ENCODE data around the gene REXO2. TPM values are rescaled to one million over a fixed set of nuclear protein-coding genes. Genes with fewer than 3 reads are reported as not detected.

REXO2 gene
- total and polyA plus RNA-seq, 12 donors: 85.4 to 204 (median 167) TPM

- peaks cover 0 to 45% (median 11%) of the 10 kb centered on the region in 9 donors for H3K4me1 ChIP-seq
- intact Hi-C loops (cut with DNase I): no loop called here
Measured at GRCh38 chr11:114447444-114447843, 8.2 kb downstream of the REXO2 start.

GRCh38 chr11:114447892-114448291, 8.6 kb downstream of the REXO2 start:
- no peak for TF ChIP-seq CTCF (IDR thresholded peaks at IDR 0.05)
- intact Hi-C loops (cut with DNase I): no loop called here
- 64 to 67% methylated on average over 3 of the region's 3 CpGs for WGBS, 2 donors
- DNase-seq: no peak
- Histone ChIP-seq H3K36me3 (peaks cover 0 to 92% (median 19%) of the 10 kb centered on the region in 9 donors), H3K27me3 (no peaks in the 10 kb centered on the region), H3K4me3 (no peak overlapping the region), H3K27ac (peak overlapping the region in 1 of 10 donors; percentile 50), H3K4me1 (peaks cover 0 to 44% (median 11%) of the 10 kb centered on the region in 9 donors), H3K9me3 (no peaks in the 10 kb centered on the region)
- no peak for ATAC-seq

More at GRCh38 chr11:114447444-114447843, 8.2 kb downstream of the REXO2 start:
- WGBS, 2 donors: 80 to 87% methylated on average over 2 of the region's 2 CpGs
- H3K9me3 ChIP-seq: no peaks in the 10 kb centered on the region
- H3K4me3 ChIP-seq: no peak overlapping the region
- peak overlapping the region in 1 of 10 donors; percentile 50 for H3K27ac ChIP-seq
- TF ChIP-seq CTCF (IDR thresholded peaks at IDR 0.05): no peak
- no peaks in the 10 kb centered on the region for H3K27me3 ChIP-seq
- no peak for DNase-seq
- H3K36me3 ChIP-seq: peaks cover 0 to 87% (median 19%) of the 10 kb centered on the region in 9 donors
- no peak for ATAC-seq

- intact Hi-C loops (cut with DNase I): no loop called here
- peak in 3 of 8 donors; percentile 19 to 49 (median 37) for ATAC-seq
Measured at GRCh38 chr11:114448749-114449482, 9.6 kb downstream of the REXO2 start.

GRCh38 chr11:114449845-114450244, 10.6 kb downstream of the REXO2 start:
- H3K4me3 ChIP-seq: no peak overlapping the region
- no peak for TF ChIP-seq CTCF (IDR thresholded peaks at IDR 0.05)
- peaks cover 0 to 92% (median 19%) of the 10 kb centered on the region in 9 donors for H3K36me3 ChIP-seq
- intact Hi-C loops (cut with DNase I): loop anchor here in 1 of 10 donors (5.0 kb wide), 1 partner anchor 48 kb away; the partner anchor contains the start of genes C11orf71 and RBM7
- H3K27ac ChIP-seq: no peak overlapping the region
- no peaks in the 10 kb centered on the region for H3K9me3 ChIP-seq
- H3K27me3 ChIP-seq: no peaks in the 10 kb centered on the region
- peaks cover 0 to 28% (median 11%) of the 10 kb centered on the region in 9 donors for H3K4me1 ChIP-seq
- 77 to 86% methylated on average over 6 of the region's 6 CpGs for WGBS, 2 donors
- DNase-seq: no peak
- no peak for ATAC-seq

More at GRCh38 chr11:114448749-114449482, 9.6 kb downstream of the REXO2 start:
- Histone ChIP-seq H3K4me3 (no peak overlapping the region), H3K9me3 (no peaks in the 10 kb centered on the region), H3K4me1 (peaks cover 0 to 36% (median 11%) of the 10 kb centered on the region in 9 donors), H3K27ac (peak overlapping the region in 3 of 10 donors; percentile 1 to 50 (median 22)), H3K36me3 (peaks cover 0 to 96% (median 19%) of the 10 kb centered on the region in 9 donors), H3K27me3 (no peaks in the 10 kb centered on the region)
- WGBS, 2 donors: 69 to 79% methylated on average over 2 of the region's 2 CpGs
- DNase-seq: no peak
- TF ChIP-seq CTCF (IDR thresholded peaks at IDR 0.05): no peak
